Transverse colon (tissue), 4 donors: Measurements from ENCODE around the gene DNMT3L.

Experiments used
- POLR2AphosphoS5 ChIP-seq, 3 donors: sonication (generic); formaldehyde crosslinking; IDR thresholded peaks; one replicate each; pipeline ENCODE4 v1.6.1; 2016; ENCODE audit warnings: antibody characterized with exemption in 3 of 3
- TF ChIP-seq, protein P1 (sequence below), 5 experiments: fragments of 200-600 bp in 3 of 5; fragments of 450-650 bp in 2 of 5; sonication (generic) in 3 of 5; IDR thresholded peaks; 1 replicate in 2 of 5; 2 replicates in 3 of 5; pipeline ENCODE4 v1.5.1; 2016 to 2017; ENCODE audit warnings: antibody characterized with exemption in 5 of 5, inconsistent platforms in 3 of 5, mild to moderate bottlenecking in 2 of 5, moderate library complexity in 1 of 5

DNA sequence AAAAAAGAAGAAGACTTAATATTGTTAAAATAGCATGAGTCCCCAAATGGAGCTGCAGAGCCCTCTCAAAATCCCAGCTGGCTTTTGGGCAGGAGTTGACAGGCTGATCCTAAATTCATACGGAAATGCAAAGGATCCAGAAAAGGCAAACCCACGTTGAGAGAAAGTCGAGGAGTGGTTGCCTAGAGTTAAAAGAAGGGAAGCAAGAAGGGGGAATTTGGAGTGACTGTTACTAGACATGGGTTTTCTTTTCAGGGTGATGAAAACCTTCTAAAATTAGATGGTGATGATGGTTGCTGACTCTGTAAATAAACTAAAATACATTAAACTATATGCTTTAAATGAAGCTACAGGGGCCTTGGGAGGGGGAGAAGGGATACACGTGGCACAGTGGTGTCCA is 1.6 kb downstream of the DNMT3L start:
- TF ChIP-seq, protein P1, sequence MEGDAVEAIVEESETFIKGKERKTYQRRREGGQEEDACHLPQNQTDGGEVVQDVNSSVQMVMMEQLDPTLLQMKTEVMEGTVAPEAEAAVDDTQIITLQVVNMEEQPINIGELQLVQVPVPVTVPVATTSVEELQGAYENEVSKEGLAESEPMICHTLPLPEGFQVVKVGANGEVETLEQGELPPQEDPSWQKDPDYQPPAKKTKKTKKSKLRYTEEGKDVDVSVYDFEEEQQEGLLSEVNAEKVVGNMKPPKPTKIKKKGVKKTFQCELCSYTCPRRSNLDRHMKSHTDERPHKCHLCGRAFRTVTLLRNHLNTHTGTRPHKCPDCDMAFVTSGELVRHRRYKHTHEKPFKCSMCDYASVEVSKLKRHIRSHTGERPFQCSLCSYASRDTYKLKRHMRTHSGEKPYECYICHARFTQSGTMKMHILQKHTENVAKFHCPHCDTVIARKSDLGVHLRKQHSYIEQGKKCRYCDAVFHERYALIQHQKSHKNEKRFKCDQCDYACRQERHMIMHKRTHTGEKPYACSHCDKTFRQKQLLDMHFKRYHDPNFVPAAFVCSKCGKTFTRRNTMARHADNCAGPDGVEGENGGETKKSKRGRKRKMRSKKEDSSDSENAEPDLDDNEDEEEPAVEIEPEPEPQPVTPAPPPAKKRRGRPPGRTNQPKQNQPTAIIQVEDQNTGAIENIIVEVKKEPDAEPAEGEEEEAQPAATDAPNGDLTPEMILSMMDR (IDR thresholded peaks at IDR 0.05): no peak
- no peak for TF ChIP-seq POLR2AphosphoS5 (IDR thresholded peaks at IDR 0.05)
